ENCODE data around the gene HSF2BP. TPM values are rescaled to one million over a fixed set of nuclear protein-coding genes. Genes with fewer than 3 reads are reported as not detected.
"Not testable (repeated sequence)": the region's sequence is repeated elsewhere in the genome, so short reads cannot be mapped to it uniquely, and the experiment has no call there.

Gene HSF2BP
- polyA plus RNA-seq, 1 donor from 2014 or later: 0.89 TPM

GRCh38 chr21:43619856-43620255 is 39.4 kb downstream of the HSF2BP start:
- H3K27me3 ChIP-seq (ENCODE audit: insufficient read depth, low read depth, low read length): no peaks in the 10 kb centered on the region
- no peaks in the 10 kb centered on the region for H3K36me3 ChIP-seq (ENCODE audit: insufficient read depth, low read length)
- no peaks in the 10 kb centered on the region for H4K20me1 ChIP-seq (ENCODE audit: insufficient read depth)
- H3K4me2 ChIP-seq (ENCODE audit: low read length): no peak overlapping the region
- no peak overlapping the region for H3K27ac ChIP-seq (ENCODE audit: low read length)
- peaks cover 3% of the 10 kb centered on the region for H3K9me3 ChIP-seq (ENCODE audit: low read length)
- H3K4me3 ChIP-seq (ENCODE audit: low read length): no peak overlapping the region
- TF ChIP-seq SMC3 (conservative IDR thresholded peaks at IDR 0.05; ENCODE audit: poor library complexity): no peak
- TF ChIP-seq RAD21 (conservative IDR thresholded peaks at IDR 0.05): peak; percentile 19
- H2AFZ ChIP-seq (ENCODE audit: low read depth, low read length): no peak overlapping the region
- H3K9ac ChIP-seq (ENCODE audit: low read length): no peak overlapping the region
- no peaks in the 10 kb centered on the region for H3K79me2 ChIP-seq (replicated peaks; ENCODE audit: insufficient read depth, low read length)
- no peaks in the 10 kb centered on the region for H3K9me2 ChIP-seq (ENCODE audit: insufficient read depth, low read length)
- H3F3A ChIP-seq (ENCODE audit: insufficient read depth, low read length, poor library complexity, severe bottlenecking): no peaks in the 10 kb centered on the region

- Histone ChIP-seq H3K27me3 (ENCODE audit: insufficient read depth, low read depth, low read length) (no peaks in the 10 kb centered on the region), H3K9me2 (ENCODE audit: insufficient read depth, low read length) (no peaks in the 10 kb centered on the region), H3K4me3 (ENCODE audit: low read length) (no peak overlapping the region), H3F3A (ENCODE audit: insufficient read depth, low read length, poor library complexity, severe bottlenecking) (no peaks in the 10 kb centered on the region), H3K36me3 (ENCODE audit: insufficient read depth, low read length) (no peaks in the 10 kb centered on the region), H4K20me1 (ENCODE audit: insufficient read depth) (no peaks in the 10 kb centered on the region), H3K4me2 (ENCODE audit: low read length) (no peak overlapping the region), H3K79me2 (replicated peaks; ENCODE audit: insufficient read depth, low read length) (no peaks in the 10 kb centered on the region), H3K9ac (ENCODE audit: low read length) (no peak overlapping the region), H3K9me3 (ENCODE audit: low read length) (peaks cover 3% of the 10 kb centered on the region), H3K27ac (ENCODE audit: low read length) (no peak overlapping the region), H2AFZ (ENCODE audit: low read depth, low read length) (no peak overlapping the region)
- TF ChIP-seq EP300 (conservative IDR thresholded peaks at IDR 0.05; ENCODE audit: poor library complexity, severe bottlenecking): no peak
These were observed 39.9 kb downstream of the HSF2BP start for GRCh38 chr21:43619344-43619743.

- Histone ChIP-seq H3K27ac (ENCODE audit: low read length) (no peak overlapping the region), H3K36me3 (ENCODE audit: insufficient read depth, low read length) (no peaks in the 10 kb centered on the region), H3K9ac (ENCODE audit: low read length) (no peak overlapping the region), H3K9me3 (ENCODE audit: low read length) (peaks cover 3% of the 10 kb centered on the region), H3K4me3 (ENCODE audit: low read length) (no peak overlapping the region), H3F3A (ENCODE audit: insufficient read depth, low read length, poor library complexity, severe bottlenecking) (no peaks in the 10 kb centered on the region), H2AFZ (ENCODE audit: low read depth, low read length) (no peak overlapping the region), H3K9me2 (ENCODE audit: insufficient read depth, low read length) (no peaks in the 10 kb centered on the region), H3K4me2 (ENCODE audit: low read length) (no peak overlapping the region), H3K27me3 (ENCODE audit: insufficient read depth, low read depth, low read length) (no peaks in the 10 kb centered on the region), H3K79me2 (replicated peaks; ENCODE audit: insufficient read depth, low read length) (no peaks in the 10 kb centered on the region), H4K20me1 (ENCODE audit: insufficient read depth) (no peaks in the 10 kb centered on the region)
- TF ChIP-seq RAD21 (conservative IDR thresholded peaks at IDR 0.05): no peak
- no peak for TF ChIP-seq CTCF (IDR thresholded peaks at IDR 0.05; ENCODE audit: poor library complexity, severe bottlenecking)
- TF ChIP-seq REST (IDR thresholded peaks at IDR 0.05; ENCODE audit: borderline replicate concordance): no peak
- no peak for TF ChIP-seq TAF1 (IDR thresholded peaks at IDR 0.05; ENCODE audit: low read depth)
- no peak for TF ChIP-seq EZH2 (IDR thresholded peaks at IDR 0.05; ENCODE audit: borderline replicate concordance, insufficient read depth, low read length, poor library complexity, severe bottlenecking)
- TF ChIP-seq POLR2AphosphoS5 (IDR thresholded peaks at IDR 0.05): no peak
- no peak for TF ChIP-seq SMC3 (conservative IDR thresholded peaks at IDR 0.05; ENCODE audit: poor library complexity)
- no peak for TF ChIP-seq MXI1 (conservative IDR thresholded peaks at IDR 0.05; ENCODE audit: poor library complexity, severe bottlenecking)
- TF ChIP-seq EP300 (conservative IDR thresholded peaks at IDR 0.05; ENCODE audit: poor library complexity, severe bottlenecking): no peak
These were observed 40.3 kb downstream of the HSF2BP start for GRCh38 chr21:43618940-43619339.

- H3K4me3 ChIP-seq (ENCODE audit: low read length); H3K79me2 ChIP-seq (replicated peaks; ENCODE audit: insufficient read depth, low read length); H3K9ac ChIP-seq (ENCODE audit: low read length); H4K20me1 ChIP-seq (ENCODE audit: insufficient read depth); H3K9me3 ChIP-seq (ENCODE audit: low read length); H3K27ac ChIP-seq (ENCODE audit: low read length); H3K9me2 ChIP-seq (ENCODE audit: insufficient read depth, low read length); H2AFZ ChIP-seq (ENCODE audit: low read depth, low read length); H3F3A ChIP-seq (ENCODE audit: insufficient read depth, low read length, poor library complexity, severe bottlenecking); H3K36me3 ChIP-seq (ENCODE audit: insufficient read depth, low read length); H3K27me3 ChIP-seq (ENCODE audit: insufficient read depth, low read depth, low read length); H3K4me2 ChIP-seq (ENCODE audit: low read length): not testable (repeated sequence)
These were observed 42.4 kb downstream of the HSF2BP start for GRCh38 chr21:43616861-43617260.
